Activated T-helper 1 cell treated with anti-CD3 and anti-CD28 coated beads, Interleukin-2, amount 50 U/mL, for 16 hours (primary cell): Measurements from ENCODE around the gene RYR3.

Experiments used
- DNase-seq, 2 donors: peaks; one replicate each; pipeline ENCODE4 v3.0.0-alpha.2; 2020; ENCODE audit warnings: low read depth in 1 of 2, low spot score in 1 of 2

RYR3 gene

DNA sequence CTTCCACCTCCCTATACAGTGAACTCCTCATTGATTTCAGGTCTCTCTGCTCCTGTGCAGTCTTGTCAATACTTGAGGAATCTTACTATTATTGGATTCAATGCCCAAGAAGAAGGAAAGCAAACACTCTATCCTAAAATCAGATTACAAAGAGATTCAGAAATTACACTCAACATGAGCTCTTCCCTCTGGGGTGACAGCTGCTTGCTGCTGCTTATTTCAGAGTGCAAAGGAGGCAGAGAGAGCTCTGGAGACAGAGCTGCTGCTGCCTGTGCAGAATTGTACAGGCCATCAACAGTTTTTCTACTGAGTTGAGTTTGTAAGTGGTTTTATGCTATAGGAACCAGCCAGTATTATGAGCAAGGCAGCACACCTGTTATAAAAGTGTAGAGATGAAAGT, 7.1 kb downstream of the RYR3 start:
- DNase-seq = no peak

DNA sequence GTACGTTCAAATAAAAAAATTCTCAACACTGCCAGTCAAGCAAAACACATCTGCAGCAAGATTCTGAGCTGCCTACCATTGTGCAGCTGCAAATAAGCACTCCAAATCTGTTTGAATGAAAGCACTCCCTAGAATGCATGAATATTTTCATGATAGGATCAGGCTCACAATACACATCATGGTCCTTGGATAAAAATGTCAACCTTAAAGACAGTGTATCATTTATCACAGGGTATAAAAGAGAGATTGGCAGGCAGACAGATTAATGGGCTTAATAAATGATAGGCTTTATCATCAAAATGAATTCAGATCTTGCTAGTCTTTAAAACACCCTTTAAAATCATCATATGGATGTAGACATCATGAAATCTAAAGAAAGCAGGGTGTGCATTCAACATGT, 9.2 kb downstream of the RYR3 start:
- no peak for DNase-seq

DNA sequence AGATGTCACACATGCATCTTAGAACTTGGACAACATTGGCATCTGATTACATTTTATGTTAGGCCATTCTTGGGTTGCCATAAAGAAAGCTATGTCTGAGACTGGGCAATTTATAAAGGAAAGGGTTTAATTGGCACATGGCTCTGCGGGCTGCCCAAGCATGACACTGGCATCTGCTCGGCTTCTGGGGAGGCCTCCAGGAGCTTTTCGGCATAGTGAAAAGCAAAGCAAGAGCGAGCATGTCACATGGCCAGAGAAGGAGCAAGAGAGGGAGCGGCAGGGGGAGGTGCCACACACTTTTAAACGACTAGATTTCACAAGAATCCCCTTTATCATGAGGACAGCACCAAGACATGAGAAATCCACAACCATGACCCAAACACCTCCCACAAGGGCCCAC, 11.3 kb downstream of the RYR3 start:
- DNase-seq = no peak

DNA sequence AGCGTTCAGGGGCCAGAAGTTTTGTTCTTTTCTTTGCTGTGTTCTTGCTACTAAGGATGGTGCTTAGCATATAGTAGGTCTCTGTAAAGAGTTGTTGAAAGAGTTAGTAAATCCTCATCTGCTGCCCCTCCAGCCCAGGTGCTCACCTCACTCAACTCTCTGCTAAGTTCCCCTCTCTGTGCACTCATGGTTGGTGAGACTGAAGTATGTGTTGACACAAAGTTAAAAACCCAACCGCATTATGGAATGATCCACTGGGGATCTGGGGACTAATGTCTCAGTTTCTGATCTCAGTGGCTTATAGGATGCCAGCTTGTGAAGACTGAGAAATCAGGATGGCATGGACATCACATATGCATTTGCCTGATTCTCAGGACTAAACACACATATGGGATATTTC, 13.8 kb downstream of the RYR3 start:
- no peak for DNase-seq

DNA sequence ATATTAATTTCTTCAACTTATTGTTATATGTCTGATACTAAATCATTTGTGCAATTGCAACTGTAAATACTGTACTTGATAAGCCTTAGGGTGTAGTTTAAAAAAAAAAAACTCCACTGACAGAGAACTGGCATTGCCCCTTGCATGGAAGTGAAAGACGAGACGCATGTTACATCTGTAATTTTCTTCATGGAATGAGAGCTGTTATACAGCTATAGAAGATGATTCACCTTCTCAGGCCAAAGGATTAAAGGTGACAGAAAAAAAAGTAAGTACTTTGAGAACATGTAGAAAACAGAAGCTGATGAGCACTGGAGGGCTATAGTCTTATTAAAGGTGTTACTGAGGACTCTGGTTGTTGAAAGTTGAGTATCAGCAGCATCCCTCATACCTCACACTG, 16.1 kb downstream of the RYR3 start:
- DNase-seq = no peak

DNA sequence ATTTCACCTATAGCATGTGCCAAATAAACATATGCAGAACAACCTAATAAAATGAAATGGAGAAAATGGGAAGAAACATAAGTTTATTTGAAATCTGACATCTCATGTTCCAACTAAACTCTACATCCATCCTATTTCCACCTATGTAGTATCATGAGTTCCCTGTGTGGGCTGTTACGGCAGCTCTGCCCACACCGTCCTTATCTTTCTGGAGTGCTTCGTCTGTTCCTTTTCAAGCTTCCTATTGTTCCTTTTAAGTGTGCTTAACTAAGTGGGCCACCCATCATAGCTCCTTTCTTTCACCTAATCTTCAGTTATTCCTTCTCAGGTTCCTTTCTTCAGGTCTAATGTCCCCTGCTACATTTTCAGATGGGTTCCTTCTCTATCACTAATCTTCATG, 17.3 kb downstream of the RYR3 start:
- no peak for DNase-seq

DNA sequence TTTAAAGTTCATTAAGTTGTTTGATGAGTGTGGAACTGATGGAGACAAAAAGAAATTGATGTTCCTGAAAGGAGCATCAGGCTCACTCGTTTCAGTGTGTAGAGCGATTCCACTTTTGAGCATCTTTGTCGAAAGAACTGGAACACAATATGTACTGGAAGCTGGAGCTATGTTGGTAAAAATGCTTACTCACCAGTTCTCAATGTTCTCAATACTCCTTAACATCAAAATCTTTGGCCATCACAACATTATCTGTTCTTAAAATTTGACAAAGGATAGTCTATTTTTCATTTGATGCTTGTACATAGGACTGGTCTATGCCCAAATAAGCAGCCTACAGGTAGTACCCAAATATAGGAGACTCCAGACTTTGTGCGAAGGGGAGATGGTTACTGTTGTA, 18.7 kb downstream of the RYR3 start:
- DNase-seq = no peak

DNA sequence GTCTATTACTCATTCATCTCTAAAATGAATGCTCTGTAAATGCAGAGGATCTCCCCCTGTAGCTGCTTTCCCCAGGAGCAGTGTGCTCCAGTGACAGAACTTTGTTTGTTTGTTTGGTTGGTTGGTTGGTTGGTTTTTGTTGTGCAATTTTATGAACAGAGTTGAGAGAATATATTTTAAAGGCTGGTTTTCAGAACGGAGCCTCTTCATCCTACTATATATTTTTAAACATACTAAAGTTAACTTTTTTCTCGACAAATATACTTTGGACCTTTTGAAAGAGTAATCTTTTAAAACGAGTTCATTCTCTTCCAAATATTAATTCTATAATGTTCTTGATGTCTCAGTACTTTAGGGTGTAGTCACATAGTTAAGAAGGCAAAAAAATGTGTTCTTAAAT, 20.2 kb downstream of the RYR3 start:
- DNase-seq = no peak

DNA sequence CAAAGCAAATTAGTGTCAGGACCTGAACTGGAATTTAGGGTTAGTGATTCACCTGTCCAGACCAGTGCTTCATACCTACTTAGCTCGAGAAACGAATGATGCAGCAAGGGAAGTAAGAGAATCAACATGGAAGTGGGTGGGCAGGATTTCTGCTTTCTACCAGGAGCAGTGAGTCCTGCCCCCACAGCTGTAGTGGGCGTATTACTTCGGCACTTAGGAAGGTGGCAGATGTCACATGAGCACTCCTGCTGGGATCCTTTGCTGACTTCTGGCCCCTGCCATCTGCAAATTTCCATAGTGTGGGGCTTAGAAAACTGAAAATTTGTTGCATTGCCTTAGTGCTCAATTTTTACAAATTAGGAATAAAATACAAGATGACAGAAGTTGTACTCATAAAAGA, 31.2 kb downstream of the RYR3 start:
- no peak for DNase-seq

DNA sequence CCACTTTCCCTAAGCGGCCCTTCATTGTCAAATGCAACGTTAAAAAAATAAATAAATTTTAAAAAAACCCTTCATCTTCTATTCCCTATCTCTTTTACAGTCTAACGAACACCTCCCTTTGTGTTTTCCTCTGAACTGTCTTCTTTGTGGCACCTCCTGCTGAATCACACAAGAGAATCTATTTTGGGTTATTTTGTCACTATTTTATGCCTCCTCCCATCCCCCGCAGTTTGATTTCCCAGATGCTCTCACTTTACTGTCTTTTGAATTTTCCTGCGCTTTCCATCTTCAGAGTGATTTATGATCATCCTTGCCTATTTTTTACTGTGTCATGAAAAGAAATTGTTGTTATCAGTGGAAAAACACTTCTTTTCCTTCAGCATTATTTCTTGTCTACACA, 32.5 kb downstream of the RYR3 start:
- DNase-seq = no peak

DNA sequence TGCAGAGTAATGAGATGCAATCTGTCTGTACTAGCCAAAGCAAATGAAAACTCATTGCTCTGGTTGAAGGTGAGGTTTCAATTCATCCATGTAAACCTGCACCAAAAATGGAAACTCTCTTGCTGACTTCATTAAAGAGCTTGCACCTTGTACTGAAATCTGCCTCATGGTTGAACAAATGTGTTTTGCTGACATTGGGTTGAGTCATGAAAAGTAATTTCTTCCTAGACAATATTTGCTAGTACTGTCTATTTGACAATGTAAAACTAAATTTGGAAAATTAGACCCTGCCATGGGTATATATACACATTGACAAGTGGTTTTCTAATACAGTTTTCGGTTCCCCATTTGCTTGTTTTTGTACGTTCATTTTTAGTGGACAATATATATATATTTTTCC, 33.3 kb downstream of the RYR3 start:
- DNase-seq = no peak

DNA sequence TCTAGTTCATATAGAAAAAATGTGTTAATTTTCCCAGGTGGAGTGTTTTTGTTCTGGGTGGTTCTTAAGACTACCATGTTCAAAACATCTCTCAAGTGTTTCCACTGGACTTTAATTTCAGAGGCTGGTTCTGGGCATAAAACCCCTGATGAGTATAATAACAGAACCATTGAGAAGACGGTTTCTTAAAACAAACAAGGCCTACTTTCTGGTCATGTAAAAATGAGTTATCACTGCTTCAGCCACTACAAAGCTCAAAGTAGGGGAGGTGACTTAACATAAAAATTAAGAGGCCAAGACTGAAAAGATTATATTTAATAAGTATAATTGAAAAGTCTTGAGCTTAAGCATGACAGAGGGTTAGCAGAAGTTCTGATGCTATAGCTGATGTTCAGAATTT, 33.8 kb downstream of the RYR3 start:
- DNase-seq = no peak

DNA sequence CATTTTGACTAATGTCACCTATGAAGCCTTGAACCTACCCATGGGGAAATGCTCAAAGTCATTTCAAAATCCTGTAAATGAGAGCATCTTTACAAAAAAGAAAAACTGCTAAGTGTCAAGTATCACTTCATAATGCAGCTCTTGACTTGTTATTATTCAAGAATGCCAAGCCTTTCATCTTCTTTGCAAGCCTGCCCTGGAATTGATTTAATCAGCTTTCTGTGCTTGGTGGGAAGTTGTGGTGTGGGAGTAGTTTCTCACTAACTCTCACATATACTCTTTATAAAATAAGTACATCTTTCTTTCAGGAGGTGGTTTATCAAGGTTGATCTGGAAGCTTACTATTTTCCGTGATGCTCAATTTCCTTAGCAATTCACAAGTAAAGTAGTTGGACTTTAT, 43.6 kb downstream of the RYR3 start:
- DNase-seq = no peak

DNA sequence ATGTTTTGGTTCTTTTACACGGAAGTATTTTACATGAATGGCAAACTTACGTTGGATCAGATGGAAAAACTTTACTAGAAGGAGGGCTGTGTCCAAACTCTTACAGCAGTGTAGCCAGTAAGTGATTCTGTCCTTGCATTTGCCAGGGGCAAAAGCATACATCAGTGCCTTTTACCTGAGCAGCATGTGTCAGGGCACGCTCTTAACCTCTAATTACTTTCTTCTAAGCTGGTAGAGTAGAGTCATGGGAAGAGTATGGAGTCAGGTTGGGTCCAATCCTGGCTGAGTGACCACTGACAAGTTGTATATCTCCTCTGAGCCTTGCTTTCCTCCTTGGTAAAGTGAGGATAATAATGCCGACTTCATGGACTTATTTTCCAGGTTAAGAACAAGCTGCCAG, 47.1 kb downstream of the RYR3 start:
- no peak for DNase-seq

DNA sequence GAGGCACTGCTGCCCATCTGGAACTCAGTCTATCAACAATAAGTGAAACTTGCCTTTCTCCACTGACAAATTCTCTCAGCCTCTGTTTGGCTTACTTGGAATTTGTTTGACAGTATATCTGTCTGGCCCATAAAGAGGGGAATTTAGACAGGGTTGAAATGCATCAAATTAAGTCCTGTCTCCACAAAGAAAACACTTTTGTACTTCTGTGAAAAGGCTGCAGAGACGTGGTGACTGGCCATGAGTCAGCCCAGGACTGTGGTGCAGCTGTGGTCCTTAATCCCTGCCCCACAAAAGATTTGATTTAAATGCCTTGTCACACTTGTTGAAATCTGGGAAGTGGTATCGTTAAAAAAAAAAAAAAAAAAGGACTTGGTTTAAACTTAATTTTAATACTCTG, 47.5 kb downstream of the RYR3 start:
- no peak for DNase-seq

DNA sequence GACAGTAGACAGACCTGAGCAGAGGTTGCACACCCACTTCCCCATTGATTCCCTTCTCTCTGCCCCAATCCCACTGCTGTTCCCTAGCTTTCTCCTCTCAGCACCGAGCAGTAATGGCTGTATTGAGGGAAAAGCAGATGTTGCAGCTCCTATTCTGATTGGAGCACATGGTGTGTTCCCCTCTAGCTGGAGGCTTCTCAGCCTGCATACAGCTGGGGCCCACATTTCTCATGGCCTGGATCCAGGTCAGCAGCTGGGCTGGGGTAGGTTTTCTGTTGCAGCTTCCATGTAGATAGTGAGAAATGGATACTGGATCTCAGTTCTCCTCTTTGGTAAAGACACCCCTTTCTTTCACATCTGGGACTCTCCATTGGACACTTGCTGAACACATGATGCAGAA, 50.1 kb downstream of the RYR3 start:
- no peak for DNase-seq

DNA sequence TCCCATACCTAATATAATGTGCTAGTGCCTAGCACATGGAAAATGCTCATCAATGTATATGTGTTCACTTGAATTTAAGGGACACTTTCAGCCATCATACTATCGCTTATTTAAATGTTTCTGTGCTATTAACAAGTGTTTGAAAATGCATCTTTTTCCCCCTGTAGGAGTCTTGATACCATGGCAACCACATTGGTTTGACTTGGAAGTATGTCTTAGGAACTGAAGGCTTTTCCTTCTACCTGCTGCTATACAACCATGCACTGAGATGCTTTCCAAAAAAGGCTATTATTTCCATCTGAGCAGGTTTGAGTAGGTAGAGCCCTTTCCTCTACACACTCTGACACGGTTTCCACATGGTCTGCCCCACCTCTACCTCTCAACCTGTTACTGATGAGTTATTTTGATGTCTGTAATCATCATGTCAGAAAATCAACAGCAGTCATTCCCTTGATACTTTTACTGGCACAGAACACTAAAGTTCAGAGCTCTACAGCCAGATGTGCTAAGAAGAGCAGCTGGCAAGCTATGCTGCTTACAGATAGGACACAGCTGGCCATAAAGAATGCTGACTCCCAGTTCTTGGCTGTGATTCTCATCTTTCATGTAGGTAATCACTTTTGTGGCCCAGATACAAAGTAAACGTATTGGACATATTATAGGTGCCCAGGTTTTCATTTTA, 59.3 kb downstream of the RYR3 start:
- DNase-seq = no peak

DNA sequence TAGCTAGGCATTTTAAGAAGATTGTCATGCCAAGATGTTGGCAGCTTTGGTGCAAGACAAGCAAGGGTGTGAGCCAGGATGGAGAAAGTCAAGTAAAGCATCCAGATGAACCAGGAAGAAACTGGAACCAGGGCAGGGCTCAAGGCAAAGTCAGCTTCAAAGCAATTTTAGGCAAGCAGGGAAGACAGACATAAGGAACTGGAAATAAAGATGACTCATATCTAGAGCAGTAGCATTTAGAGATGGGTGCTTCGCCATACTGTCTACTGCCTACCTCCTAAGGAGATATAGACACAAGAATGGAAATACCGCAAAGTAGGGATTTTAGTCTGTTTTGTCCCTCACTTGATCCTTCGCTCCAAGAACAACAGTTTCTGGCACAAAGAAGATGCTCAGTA, 59.9 kb downstream of the RYR3 start:
- DNase-seq = no peak

DNA sequence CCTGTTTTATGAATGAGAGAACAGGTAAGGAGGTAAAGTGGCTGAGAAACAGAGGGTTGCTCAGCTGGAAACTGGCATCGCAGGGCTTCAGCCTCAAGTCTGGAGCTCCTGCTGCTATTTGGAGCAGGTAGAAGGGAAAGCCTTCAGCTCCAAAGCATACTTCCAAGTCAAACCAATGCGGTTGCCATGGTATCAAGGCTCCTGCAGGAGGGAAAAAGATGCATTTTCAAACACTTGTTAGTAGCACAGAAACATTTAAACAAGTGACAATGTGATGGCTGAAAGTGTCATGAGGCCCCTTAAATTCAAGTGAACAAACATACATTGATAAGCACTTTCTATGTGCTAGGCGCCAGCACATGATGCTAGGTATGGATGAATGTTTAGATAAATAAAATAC, 60.4 kb downstream of the RYR3 start:
- DNase-seq = no peak

DNA sequence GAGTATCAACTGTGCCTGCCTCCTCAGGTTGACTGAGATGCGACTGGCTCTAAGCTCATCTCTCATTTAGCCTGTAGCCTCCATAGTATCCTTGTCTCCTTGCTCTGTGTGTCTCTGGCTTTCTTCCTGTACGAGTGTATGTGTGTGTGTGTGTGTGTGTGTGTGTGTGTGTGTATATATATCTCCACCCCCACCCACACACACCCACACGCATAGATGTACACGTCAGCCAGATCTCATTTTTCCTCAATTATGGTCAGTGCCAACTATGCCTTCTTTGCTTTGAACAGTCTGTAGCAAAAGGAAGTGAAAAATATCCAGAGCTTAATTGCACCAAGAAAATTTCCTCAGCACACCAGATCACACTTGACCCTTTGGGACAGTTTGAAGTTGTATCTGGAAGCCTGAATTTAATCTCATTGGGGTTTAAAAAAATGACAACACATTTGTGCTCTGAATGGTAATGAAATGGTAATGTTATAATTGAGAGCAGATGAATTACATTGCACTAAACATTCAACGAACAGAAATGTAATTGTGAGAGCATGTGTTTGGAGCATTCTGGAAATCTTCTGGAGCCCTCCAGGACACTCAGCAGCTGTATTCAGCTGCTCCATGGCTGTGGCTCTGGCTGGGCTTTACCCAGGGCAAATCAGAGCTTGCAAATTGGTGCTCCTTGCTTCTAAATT, 63.6 kb downstream of the RYR3 start:
- DNase-seq = no peak

DNA sequence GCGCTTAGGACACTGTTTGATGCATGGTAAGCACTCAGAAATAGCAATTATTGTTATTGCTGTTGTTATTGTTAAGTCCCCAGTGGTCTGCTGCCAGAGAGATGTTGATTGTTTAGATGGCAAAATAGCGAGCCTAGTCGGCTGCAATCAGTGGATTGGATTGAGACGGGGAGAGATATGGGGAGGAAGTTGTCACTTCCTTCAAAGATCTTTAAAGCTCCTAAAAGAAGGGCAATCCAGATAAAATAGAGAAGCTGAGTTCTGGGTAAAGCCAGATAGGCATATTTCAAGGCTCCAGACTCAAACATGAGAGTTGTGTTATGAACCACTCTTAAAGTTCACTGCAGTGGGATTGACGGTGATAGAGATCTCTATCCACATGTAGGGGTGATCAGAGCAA, 64.5 kb downstream of the RYR3 start:
- no peak for DNase-seq

DNA sequence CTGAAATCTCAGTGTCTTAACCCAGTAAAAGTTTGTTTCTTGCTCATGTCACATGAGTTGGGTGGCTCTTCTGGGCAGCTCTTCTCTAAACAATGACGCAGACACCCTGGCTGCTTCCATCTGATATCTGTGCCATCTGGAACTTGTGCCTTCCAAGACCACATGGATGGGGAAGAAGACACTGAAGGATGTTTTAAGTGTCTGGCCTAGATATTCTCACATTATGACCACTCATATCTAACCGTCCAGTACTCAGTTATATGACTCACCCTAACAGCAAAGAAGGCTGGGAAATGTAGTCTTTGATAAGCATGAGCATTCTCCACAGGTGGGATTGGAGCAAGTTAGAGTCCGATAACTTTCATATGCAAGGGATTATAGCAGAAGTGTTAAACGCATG, 66.4 kb downstream of the RYR3 start:
- DNase-seq = no peak

DNA sequence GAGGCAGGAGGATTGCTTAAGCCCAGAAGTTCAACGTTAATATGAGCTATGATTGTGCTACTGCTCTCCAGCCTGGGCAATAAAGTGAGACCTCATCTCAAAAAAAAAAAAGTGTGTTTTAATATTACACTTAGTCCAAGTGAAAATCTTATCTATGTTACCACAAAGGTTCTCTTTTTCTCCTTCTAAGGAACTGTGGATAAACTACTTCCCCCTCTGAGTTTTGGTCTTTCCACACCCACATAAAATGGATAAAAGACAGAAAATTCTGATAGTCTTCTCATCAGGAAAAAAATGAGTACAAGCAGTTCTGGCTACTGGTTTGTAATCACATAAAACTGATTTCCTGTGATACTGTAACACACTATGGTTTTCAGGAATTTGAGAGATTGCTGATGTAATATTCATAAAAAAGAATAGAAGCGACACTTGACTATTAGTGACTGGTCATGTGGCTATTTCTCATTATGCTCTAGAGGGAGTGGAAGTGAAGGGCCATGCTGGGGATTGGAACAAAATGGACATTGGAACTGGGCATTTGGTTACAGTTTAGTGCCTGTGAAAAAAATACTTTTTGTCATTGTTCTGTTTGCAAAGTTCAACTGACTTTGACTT, 68.2 kb downstream of the RYR3 start:
- DNase-seq = no peak
